HepG2 (cell line): Measurements from ENCODE around the gene COA1. TPM values are rescaled to one million over a fixed set of nuclear protein-coding genes. Genes with fewer than 3 reads are reported as not detected.

Experiments used
- GATA4 ChIP-seq: sonication (generic); IDR thresholded peaks from 2 replicates; pipeline ENCODE4 v1.6.1; 2016; ENCODE audit warnings: antibody characterized with exemption, low read depth, borderline replicate concordance
- GRHL1 ChIP-seq: sonication (generic); formaldehyde crosslinking; conservative IDR thresholded peaks from 2 replicates; pipeline ENCODE4 v1.8.0; 2022; ENCODE audit warnings: missing genetic modification reagents
- HDAC2 ChIP-seq: sonication (generic); formaldehyde crosslinking; IDR thresholded peaks from 2 replicates; pipeline ENCODE4 v1.4.0; 2020; ENCODE audit warnings: missing genetic modification reagents
- MAFF ChIP-seq: IDR thresholded peaks from 2 replicates; pipeline ENCODE4 v1.6.1; 2011; ENCODE audit warnings: low read depth, low read length, improper control_type of control experiment
- MAZ ChIP-seq, 2 experiments: sonication (generic) in 1 of 2; formaldehyde crosslinking in 1 of 2; IDR thresholded peaks; 2 replicates each; pipeline versions ENCODE4 v1.5.0 to v1.6.1; 2012 to 2020; ENCODE audit warnings: low read depth in 2 of 2, mild to moderate bottlenecking in 2 of 2, borderline replicate concordance in 1 of 2, improper control_type of control experiment in 1 of 2, low read length in 1 of 2, missing genetic modification reagents in 1 of 2, moderate library complexity in 1 of 2
- MBD4 ChIP-seq: IDR thresholded peaks from 2 replicates; pipeline ENCODE4 v1.6.1; 2012; ENCODE audit warnings: low read length, inconsistent platforms, borderline replicate concordance
- MEIS1 ChIP-seq: sonication (generic); formaldehyde crosslinking; IDR thresholded peaks from 2 replicates; pipeline ENCODE4 v1.9.0; 2021; ENCODE audit warnings: mild to moderate bottlenecking, missing genetic modification reagents, moderate library complexity, borderline replicate concordance
- NR2F2 ChIP-seq: IDR thresholded peaks from 2 replicates; pipeline ENCODE4 v1.6.1; 2012; ENCODE audit warnings: low read depth, inconsistent platforms, borderline replicate concordance
- POGZ ChIP-seq: sonication (generic); formaldehyde crosslinking; IDR thresholded peaks from 2 replicates; pipeline ENCODE4 v1.4.0; 2020; ENCODE audit warnings: mild to moderate bottlenecking, missing genetic modification reagents
- RFX3 ChIP-seq: IDR thresholded peaks from 2 replicates; pipeline ENCODE4 v1.6.1; 2016; ENCODE audit warnings: missing biosample characterization, missing genetic modification reagents
- RFXAP ChIP-seq: sonication (generic); formaldehyde crosslinking; IDR thresholded peaks from 2 replicates; pipeline ENCODE4 v1.4.0; 2020; ENCODE audit warnings: missing genetic modification reagents, borderline replicate concordance
- RXRB ChIP-seq: IDR thresholded peaks from 2 replicates; pipeline ENCODE4 v1.6.1; 2016; ENCODE audit warnings: borderline replicate concordance, missing genetic modification reagents, missing compliant biosample characterization
- TARDBP ChIP-seq: sonication (generic); formaldehyde crosslinking; IDR thresholded peaks from 2 replicates; pipeline ENCODE4 v1.8.0; 2022; ENCODE audit warnings: mild to moderate bottlenecking, missing genetic modification reagents
- ZBTB37 ChIP-seq: sonication (generic); formaldehyde crosslinking; IDR thresholded peaks from 2 replicates; pipeline ENCODE4 v1.4.0; 2020; ENCODE audit warnings: mild to moderate bottlenecking, missing genetic modification reagents
- ZC3H13 ChIP-seq: sonication (generic); formaldehyde crosslinking; IDR thresholded peaks from 2 replicates; pipeline ENCODE4 v1.8.1; 2023; ENCODE audit warnings: mild to moderate bottlenecking, missing genetic modification reagents, moderate library complexity
- ZFP36L1 ChIP-seq: sonication (generic); formaldehyde crosslinking; IDR thresholded peaks from 2 replicates; pipeline ENCODE4 v1.8.0; 2022; ENCODE audit warnings: mild to moderate bottlenecking, missing genetic modification reagents, moderate library complexity
- ZNF121 ChIP-seq: sonication (generic); formaldehyde crosslinking; IDR thresholded peaks from 2 replicates; pipeline ENCODE4 v1.5.0; 2020; ENCODE audit warnings: mild to moderate bottlenecking, missing genetic modification reagents
- ZNF124 ChIP-seq: sonication (generic); formaldehyde crosslinking; IDR thresholded peaks from 2 replicates; pipeline ENCODE4 v1.4.0; 2020; ENCODE audit warnings: missing genetic modification reagents
- ZNF180 ChIP-seq: sonication (generic); formaldehyde crosslinking; IDR thresholded peaks from 2 replicates; pipeline ENCODE4 v1.4.0; 2020; ENCODE audit warnings: low read depth, missing genetic modification reagents, borderline replicate concordance
- ZNF224 ChIP-seq: sonication (generic); formaldehyde crosslinking; IDR thresholded peaks from 2 replicates; pipeline ENCODE4 v1.5.0; 2020; ENCODE audit warnings: mild to moderate bottlenecking, missing genetic modification reagents
- ZNF343 ChIP-seq: sonication (generic); formaldehyde crosslinking; IDR thresholded peaks from 2 replicates; pipeline ENCODE4 v1.4.0; 2020; ENCODE audit warnings: mild to moderate bottlenecking, missing genetic modification reagents
- ZNF432 ChIP-seq: sonication (generic); formaldehyde crosslinking; IDR thresholded peaks from 2 replicates; pipeline ENCODE4 v1.5.0; 2020; ENCODE audit warnings: missing genetic modification reagents, mild to moderate bottlenecking, borderline replicate concordance
- ZNF441 ChIP-seq: sonication (generic); formaldehyde crosslinking; IDR thresholded peaks from 2 replicates; pipeline ENCODE4 v1.7.0; 2021; ENCODE audit warnings: missing genetic modification reagents, borderline replicate concordance
- ZNF891 ChIP-seq: sonication (generic); formaldehyde crosslinking; IDR thresholded peaks from 2 replicates; pipeline ENCODE4 v1.5.0; 2020; ENCODE audit warnings: mild to moderate bottlenecking, missing genetic modification reagents
- ZSCAN20 ChIP-seq: sonication (generic); formaldehyde crosslinking; IDR thresholded peaks from 2 replicates; pipeline ENCODE4 v1.4.0; 2020; ENCODE audit warnings: missing genetic modification reagents, mild to moderate bottlenecking, borderline replicate concordance
- ZSCAN22 ChIP-seq: sonication (generic); formaldehyde crosslinking; IDR thresholded peaks from 2 replicates; pipeline ENCODE4 v1.4.0; 2020; ENCODE audit warnings: mild to moderate bottlenecking, missing genetic modification reagents
- ZZZ3 ChIP-seq: sonication (generic); formaldehyde crosslinking; IDR thresholded peaks from 2 replicates; pipeline ENCODE4 v1.4.0; 2020; ENCODE audit warnings: missing genetic modification reagents, mild to moderate bottlenecking, borderline replicate concordance
- polyA plus RNA-seq, 8 experiments: library from polyadenylated mRNA; depleted of rRNA in 3 of 8; stranded (reverse) in 7 of 8; unstranded in 1 of 8; fragments of >200 nt; fragmentation: Illumina TruSeq in 4 of 8; extraction: Trizol in 4 of 8; gene quantifications; 2 replicates each; pipeline versions ENCODE4 v1.2.1 to v1.2.3, GENCODE V29; 2011 to 2016; ENCODE audit warnings: low read depth in 4 of 8, missing spikeins in 1 of 8, mixed read lengths in 1 of 8; ENCODE audit not compliant: insufficient read depth in 1 of 8
- total RNA-seq, 5 experiments: library from RNA; depleted of rRNA; stranded (reverse); fragments of >200 nt; fragmentation: Illumina TruSeq; extraction: Trizol; gene quantifications; 2 replicates each; pipeline ENCODE4 v1.2.3, GENCODE V29; 2016; ENCODE audit warnings: low read depth in 1 of 5
- TF ChIP-seq, protein P1 (sequence below): sonication (generic); formaldehyde crosslinking; conservative IDR thresholded peaks from 2 replicates; pipeline ENCODE4 v1.4.0; 2020; ENCODE audit warnings: missing genetic modification reagents

COA1 gene
- total and polyA plus RNA-seq, 2 of the 13 experiments (the other 11 are each of a cell fraction or from before 2014, with no cell fraction given): 33.2 to 65.7 TPM

GRCh38 chr7:43769791-43770465 lies 40.6 kb upstream of the COA1 start (continued):
- TF ChIP-seq, protein P1, sequence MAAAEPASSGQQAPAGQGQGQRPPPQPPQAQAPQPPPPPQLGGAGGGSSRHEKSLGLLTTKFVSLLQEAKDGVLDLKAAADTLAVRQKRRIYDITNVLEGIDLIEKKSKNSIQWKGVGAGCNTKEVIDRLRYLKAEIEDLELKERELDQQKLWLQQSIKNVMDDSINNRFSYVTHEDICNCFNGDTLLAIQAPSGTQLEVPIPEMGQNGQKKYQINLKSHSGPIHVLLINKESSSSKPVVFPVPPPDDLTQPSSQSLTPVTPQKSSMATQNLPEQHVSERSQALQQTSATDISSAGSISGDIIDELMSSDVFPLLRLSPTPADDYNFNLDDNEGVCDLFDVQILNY (CRISPR knock-in tag): no peak
- TF ChIP-seq TARDBP: peak; percentile 91
- TF ChIP-seq GATA4: peak; percentile 33; the same call in 1 of the 2 replicates
- peak; percentile 49 for TF ChIP-seq ZNF121 (CRISPR knock-in tag)
- TF ChIP-seq ZBTB37 (CRISPR knock-in tag): peak; percentile 90
- no peak for TF ChIP-seq GRHL1 (CRISPR knock-in tag)
- TF ChIP-seq ZNF891: no peak
- TF ChIP-seq RXRB (CRISPR knock-in tag): peak; percentile 88
- TF ChIP-seq ZNF441 (CRISPR knock-in tag): 0 out of 2 replicates have a peak, but pooled peaks have one; percentile 64
- no peak for TF ChIP-seq RFX3 (CRISPR knock-in tag)
- no peak for TF ChIP-seq MAFF
- peak; percentile 81 for TF ChIP-seq RFXAP (CRISPR knock-in tag)
- TF ChIP-seq ZNF124: no peak
- no peak for TF ChIP-seq ZNF432 (CRISPR knock-in tag)
- peak; percentile 96 for TF ChIP-seq HDAC2 (CRISPR knock-in tag)
- peak; percentile 86; the same call in 1 of the 2 replicates for TF ChIP-seq MEIS1 (CRISPR knock-in tag)
- no peak for TF ChIP-seq MAZ (IDR thresholded peaks at IDR 0.05; ENCODE audit: borderline replicate concordance, low read depth, low read length)
- TF ChIP-seq MAZ (CRISPR knock-in tag; IDR thresholded peaks at IDR 0.05; ENCODE audit: low read depth): no peak
- no peak for TF ChIP-seq ZSCAN22
- 0 out of 2 replicates have a peak, but pooled peaks have one; percentile 62 for TF ChIP-seq ZSCAN20
- TF ChIP-seq ZFP36L1: 0 out of 2 replicates have a peak, but pooled peaks have one; percentile 81
- TF ChIP-seq ZC3H13: no peak
- 0 out of 2 replicates have a peak, but pooled peaks have one; percentile 45 for TF ChIP-seq ZNF224 (CRISPR knock-in tag)
- peak; percentile 73 for TF ChIP-seq NR2F2
- peak; percentile 79 for TF ChIP-seq POGZ (CRISPR knock-in tag)
- TF ChIP-seq ZNF180 (CRISPR knock-in tag): no peak
- no peak for TF ChIP-seq MBD4
- no peak for TF ChIP-seq ZNF343 (CRISPR knock-in tag)
- TF ChIP-seq ZZZ3 (CRISPR knock-in tag): no peak
